GM21423 (cell line): Measurements from ENCODE around the gene MORN5.

Source experiments
- ATAC-seq: cut with Tn5 transposase; IDR thresholded peaks from one replicate; pipeline ENCODE4 v1.9.1; 2021; ENCODE audit warnings: mild to moderate bottlenecking, moderate library complexity; ENCODE audit not compliant: unreplicated experiment

The MORN5 gene

DNA sequence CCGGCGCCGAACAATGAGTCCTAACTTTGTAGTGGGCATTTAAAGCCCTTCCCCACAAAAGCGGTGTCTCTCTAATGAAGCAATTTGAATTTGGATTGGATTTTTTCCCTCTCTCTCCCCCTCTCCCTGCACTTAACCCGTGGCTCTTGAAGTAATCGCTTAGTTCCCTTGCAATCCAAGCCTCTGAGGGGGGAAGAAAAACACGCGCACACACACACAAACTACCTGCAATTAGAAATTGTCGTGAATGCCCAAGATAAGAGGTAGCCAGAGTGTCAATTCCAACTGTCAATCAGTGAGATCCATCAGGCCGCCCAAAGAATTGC, 67.8 kb downstream of the MORN5 start:
- no peak for ATAC-seq

DNA sequence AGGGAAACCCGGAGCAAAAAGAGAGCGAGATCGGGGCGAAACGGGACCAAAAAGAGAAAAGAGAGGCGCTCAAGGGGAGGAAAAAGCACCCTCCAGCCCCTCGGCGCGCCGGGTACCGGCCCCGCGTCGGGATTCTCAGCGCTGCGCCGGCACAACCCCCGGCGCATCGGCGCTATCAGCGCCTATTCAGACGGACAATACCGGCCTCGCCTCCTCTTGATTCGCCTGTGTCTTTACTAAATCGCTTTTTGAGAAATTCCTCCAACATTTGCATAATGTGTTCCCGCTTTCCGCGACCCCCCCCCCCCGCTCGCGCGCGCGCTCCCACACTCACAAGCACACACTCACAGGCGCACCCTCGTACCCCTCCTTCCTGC, 68.5 kb downstream of the MORN5 start:
- no peak for ATAC-seq

DNA sequence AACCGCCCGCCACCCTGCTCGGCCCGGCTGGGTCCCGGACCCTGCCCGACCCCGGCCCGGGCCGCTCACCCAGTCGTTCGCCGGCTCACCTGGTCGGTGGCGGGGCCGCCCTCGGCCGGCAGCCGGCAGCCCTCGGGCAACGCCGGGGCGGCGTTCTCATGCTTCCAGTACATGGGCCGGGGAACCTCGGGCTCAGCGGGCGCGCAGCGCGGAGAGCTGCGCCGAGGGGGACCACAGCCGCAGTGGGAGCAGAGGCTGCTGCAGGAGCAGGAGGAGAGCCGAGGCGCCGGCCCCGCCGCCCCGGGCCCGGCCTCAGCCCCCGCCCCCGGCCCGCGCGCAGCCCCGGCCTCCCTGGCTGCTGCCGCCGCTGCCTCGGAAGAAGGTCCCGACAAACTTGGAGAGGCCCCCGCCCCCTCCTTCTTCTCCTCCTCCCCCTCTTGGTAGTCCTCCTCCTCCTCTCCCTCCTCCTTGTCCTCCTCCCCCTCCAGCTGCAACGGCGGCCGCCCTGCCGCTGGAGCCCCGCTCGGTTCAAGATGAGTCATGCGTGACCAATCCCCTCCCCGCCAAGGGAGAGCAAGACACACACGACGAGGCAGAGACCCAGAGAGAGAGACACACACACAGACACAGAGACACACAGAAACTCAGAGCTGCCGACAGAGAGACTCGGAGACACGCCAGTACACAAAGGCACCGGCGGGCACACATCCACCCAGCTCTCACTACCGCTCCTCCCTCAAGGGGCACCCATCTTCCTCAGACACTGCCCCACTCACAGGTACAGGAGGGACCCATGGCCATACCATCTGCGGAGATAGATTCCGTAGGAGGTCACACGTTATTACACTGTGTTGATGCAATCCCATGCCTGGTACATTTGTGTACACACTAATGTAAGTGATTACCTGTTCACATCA, 69.1 kb downstream of the MORN5 start, which contains the start of gene LHX6:
LHX6 (minus strand) TSS at position 390 of the 917 bp plus-strand sequence; CDS start at position 173, 217 bp downstream.
- no peak for ATAC-seq

DNA sequence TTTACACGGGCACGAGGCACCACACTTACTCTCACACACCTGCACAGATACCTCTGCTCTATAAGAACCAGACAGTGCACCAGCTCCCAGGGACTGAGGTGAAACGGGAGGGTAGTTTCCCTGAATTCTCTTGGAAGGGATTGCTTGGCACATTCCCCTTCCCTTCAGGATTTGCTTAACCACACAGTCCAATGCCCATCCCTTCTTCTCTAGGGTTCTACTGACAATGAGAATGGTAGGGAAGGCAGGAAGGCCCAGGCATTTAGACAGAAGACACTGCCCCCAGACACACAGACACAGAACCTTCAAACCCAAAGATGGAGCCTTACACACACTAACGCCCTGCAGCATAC, 69.8 kb downstream of the MORN5 start:
- ATAC-seq: no peak

DNA sequence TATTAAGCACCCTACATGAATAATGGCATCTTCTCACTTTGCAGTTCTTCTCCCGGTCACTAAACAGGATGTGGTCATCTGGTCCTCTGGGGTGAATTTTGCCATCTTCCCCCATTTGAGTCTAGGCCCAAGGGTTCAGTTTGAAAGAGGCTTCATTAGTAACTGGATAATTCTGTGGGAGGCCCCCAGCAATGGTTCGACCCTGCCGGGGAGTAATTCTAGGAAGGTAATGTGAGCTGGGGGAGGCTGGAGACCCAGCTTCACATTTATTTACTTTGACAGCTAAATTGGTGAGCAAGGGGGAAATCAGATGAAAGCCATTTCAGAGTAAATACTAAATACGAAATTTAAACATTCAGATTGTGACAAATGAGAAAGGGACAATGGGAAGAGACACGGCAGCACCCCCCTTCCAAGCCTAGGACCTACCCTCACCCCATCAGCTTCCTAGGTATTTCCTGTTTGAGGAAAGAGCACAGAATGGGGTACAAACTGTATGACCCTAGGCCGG, 73.1 kb downstream of the MORN5 start:
- ATAC-seq: no peak

DNA sequence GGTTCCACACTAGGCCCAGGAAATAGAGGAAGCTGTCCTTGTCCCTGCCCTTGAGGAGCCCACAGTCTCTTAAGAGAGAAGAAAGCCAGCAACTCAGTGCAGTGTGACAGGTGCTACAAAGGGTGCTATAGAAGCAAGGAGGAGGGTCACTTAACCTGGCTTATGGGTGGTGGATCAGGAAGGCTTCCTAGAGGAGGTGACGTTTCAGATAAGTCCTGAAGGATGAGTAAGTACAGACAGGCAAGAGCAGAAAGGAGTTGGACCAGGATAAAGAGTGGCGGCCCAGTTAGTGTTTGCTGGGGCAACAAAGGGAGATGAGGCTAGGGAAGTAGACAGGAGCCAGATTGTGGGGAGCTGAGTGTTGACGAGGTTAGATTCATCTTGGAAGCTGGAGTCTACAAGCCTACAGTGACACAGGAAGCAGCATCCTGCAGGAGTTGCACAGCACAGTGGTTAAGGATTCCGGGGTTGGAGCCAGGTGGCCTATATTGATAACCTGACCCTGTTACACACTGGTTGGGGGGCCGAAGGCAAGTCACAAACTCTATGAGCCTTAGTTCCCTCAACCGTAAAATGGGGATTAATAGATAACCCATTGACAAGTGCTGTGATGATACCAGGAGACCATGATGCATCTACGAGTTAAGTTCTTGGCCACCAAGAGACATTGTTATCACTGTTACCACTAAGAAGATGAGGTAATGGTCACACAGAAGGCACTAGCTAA, 74.5 kb downstream of the MORN5 start:
- ATAC-seq: no peak

DNA sequence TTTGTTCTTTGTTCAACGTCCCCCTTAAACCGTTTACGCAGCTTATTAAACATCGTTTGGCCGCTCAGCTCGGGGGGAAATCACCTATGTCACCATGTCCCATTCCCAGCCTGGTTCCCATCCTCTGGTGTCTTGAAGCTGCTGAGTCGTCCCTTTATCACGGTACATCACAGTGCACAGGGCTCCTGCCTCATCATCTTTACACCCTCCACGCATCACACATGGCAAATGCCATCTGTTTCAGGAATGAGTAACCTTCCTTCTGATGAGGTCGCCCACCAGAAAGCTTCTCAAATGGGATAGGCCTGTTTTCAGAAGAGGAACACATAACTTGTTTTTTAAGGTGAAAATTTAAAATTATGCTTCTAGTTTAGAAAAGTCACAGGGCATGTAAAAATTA, 77.0 kb downstream of the MORN5 start:
- ATAC-seq: no peak

DNA sequence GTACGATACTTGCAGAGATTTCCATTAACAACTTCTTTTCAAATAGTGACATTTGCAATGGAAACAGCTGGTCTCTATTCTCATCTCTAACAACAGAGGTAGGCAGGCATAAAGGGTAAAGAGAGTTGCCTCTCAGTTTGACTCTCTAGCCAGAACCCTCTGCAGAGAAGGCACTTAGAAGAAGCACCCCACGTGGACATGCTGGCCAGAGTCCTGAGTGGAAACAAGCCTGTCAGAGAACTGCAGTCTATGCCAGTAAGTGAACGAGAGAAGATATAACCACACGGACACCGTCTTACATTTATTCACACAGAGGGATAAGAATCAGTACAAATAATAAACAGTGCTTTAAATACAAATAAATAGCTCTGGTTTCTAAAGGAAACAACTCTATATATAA, 80.0 kb downstream of the MORN5 start:
- no peak for ATAC-seq

DNA sequence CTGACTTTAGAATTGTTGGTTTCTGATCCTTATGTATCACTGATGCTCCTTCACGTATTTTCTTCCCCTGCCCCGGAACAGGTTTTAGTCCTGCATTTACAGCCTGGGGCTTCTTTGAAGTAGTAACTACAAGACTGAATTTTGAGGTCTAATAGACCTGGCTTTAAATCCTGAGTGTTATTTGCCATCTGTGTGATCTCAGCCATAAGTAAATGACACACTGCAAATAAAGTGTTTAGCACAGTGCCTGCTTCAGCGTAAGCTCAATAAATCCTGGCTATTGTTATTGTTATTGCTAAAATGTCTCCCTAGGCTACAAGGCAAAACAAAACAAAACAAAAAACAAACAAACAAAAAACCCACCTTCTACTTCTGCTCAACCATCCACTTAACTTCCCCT, 84.6 kb downstream of the MORN5 start:
- ATAC-seq: no peak

DNA sequence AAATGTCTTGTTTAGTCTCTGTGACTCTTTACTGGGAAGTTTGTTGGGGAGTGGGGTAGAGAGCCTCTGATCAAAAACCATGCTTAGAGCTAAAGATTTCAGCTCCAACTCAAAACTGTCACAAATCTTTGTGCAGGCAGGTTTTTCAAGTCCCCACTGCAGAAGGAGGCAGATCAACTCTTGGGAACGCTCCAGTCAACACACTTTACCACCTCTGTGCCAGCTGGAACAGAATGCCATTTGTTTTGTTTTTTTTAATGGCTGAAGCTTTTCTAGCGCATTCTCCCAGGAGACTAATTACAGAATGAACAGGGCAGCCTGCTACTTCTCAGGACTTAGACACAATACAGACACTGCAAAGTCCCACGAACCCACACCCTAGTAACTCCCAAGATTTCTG, 87.0 kb downstream of the MORN5 start:
- ATAC-seq: no peak

DNA sequence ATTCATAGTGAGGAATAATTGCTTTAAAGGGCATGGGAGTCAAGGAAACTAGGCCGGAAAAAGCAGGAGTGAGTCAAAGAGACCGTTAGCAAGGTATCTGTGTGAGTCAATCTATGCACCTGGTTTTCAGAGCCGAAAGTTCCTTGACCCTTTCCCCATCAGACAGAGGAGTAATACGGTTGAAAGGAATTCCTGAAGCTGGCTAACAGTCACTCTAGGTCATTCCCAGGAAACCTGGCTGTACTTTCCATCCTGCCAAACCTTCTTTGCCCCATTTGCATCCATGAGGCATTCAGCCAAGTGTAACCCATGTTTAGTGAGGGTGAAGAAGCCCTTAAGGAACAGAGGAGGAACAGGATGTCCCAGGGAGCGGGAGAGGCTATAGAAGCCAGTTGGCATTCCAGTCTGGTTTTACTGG, 88.7 kb downstream of the MORN5 start:
- ATAC-seq: no peak
